ENCODE measurements around the gene MACC1. TPM values are rescaled to one million over a fixed set of nuclear protein-coding genes. Genes with fewer than 3 reads are reported as not detected.
A peak's percentile ranks its signal among the peaks of the same experiment; 100 is the strongest.

Gene MACC1
- total and polyA plus RNA-seq, 9 of the 15 experiments (the other 6 are each of a cell fraction or from before 2014, with no cell fraction given), result 5.9 to 30.2 (median 10.4) TPM

DNA sequence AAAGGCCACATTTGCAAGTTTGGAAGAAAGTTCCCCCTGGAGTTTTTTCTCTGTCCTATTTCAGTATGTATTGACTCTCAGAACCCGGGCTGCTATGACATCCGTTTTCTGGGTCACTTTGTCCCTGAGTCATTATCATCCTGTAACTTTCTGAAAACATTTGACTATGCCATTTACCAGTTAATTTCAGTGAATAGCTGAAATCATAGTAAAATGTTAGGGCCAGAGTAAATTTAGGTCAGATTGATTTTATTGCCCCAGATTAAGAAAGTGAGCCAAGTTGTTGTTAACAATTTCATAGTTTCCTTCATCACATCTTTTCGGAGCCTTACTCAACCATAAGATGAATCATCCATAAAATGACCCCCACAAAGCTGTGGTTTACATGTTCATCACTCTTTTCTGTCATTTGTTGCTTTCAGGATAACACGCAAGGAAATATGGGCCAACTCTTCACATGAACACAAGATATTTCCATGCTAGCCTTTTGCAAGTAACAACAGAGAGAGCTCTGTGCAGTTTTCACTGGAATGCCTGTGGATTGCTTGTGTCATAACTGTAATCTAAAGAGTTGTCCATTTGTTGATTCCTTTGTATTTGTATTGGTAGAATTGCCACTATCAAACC lies 3.9 kb upstream of the MACC1 start (continued):
- TF ChIP-seq, protein P1, sequence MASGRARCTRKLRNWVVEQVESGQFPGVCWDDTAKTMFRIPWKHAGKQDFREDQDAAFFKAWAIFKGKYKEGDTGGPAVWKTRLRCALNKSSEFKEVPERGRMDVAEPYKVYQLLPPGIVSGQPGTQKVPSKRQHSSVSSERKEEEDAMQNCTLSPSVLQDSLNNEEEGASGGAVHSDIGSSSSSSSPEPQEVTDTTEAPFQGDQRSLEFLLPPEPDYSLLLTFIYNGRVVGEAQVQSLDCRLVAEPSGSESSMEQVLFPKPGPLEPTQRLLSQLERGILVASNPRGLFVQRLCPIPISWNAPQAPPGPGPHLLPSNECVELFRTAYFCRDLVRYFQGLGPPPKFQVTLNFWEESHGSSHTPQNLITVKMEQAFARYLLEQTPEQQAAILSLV (tag; IDR thresholded peaks at IDR 0.05), result 0 out of 2 replicates have a peak, but pooled peaks have one; percentile 13
- TF ChIP-seq CEBPB (tag; IDR thresholded peaks at IDR 0.05) (peak; percentile 63; the same call in 1 of the 2 replicates), MAFK (IDR thresholded peaks at IDR 0.05; ENCODE audit: low read length) (no peak), SMARCA4 (IDR thresholded peaks at IDR 0.05) (peak; percentile 66; the same call in 1 of the 2 replicates), CXXC5 (CRISPR knock-in tag; IDR thresholded peaks at IDR 0.05) (no peak), MEIS2 (IDR thresholded peaks at IDR 0.05; ENCODE audit: partially characterized antibody) (peak; percentile 90), TEAD4 (IDR thresholded peaks at IDR 0.05; ENCODE audit: low read length) (peak; percentile 64), TEAD4 (CRISPR knock-in tag; IDR thresholded peaks at IDR 0.05; ENCODE audit: borderline replicate concordance) (no peak), HDAC3 (IDR thresholded peaks at IDR 0.05; ENCODE audit: borderline replicate concordance, partially characterized antibody) (no peak), SRSF3 (IDR thresholded peaks at IDR 0.05; ENCODE audit: insufficient read depth, low read length) (no peak), WHSC1 (IDR thresholded peaks at IDR 0.05; ENCODE audit: low read length) (no peak), ZNF431 (CRISPR knock-in tag; IDR thresholded peaks at IDR 0.05) (no peak), EP400 (IDR thresholded peaks at IDR 0.05) (0 out of 2 replicates have a peak, but pooled peaks have one; percentile 3), HMG20A (CRISPR knock-in tag; conservative IDR thresholded peaks at IDR 0.05) (no peak), ESRRA (IDR thresholded peaks at IDR 0.05; ENCODE audit: borderline replicate concordance, low read depth) (peak; percentile 17; the same call in 1 of the 2 replicates)
- TF ChIP-seq, protein P2, sequence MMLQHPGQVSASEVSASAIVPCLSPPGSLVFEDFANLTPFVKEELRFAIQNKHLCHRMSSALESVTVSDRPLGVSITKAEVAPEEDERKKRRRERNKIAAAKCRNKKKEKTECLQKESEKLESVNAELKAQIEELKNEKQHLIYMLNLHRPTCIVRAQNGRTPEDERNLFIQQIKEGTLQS (IDR thresholded peaks at IDR 0.05), result peak; percentile 84
- TF ChIP-seq, protein P2 (CRISPR knock-in tag; conservative IDR thresholded peaks at IDR 0.05), result no peak
- TF ChIP-seq, protein P3, sequence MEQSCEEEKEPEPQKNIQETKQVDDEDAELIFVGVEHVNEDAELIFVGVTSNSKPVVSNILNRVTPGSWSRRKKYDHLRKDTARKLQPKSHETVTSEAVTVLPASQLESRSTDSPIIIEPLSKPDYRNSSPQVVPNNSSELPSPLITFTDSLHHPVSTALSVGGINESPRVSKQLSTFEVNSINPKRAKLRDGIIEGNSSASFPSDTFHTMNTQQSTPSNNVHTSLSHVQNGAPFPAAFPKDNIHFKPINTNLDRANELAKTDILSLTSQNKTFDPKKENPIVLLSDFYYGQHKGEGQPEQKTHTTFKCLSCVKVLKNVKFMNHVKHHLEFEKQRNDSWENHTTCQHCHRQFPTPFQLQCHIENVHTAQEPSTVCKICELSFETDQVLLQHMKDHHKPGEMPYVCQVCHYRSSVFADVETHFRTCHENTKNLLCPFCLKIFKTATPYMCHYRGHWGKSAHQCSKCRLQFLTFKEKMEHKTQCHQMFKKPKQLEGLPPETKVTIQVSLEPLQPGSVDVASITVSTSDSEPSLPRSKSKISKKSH (CRISPR knock-in tag; IDR thresholded peaks at IDR 0.05), result no peak
- TF ChIP-seq, protein P4, sequence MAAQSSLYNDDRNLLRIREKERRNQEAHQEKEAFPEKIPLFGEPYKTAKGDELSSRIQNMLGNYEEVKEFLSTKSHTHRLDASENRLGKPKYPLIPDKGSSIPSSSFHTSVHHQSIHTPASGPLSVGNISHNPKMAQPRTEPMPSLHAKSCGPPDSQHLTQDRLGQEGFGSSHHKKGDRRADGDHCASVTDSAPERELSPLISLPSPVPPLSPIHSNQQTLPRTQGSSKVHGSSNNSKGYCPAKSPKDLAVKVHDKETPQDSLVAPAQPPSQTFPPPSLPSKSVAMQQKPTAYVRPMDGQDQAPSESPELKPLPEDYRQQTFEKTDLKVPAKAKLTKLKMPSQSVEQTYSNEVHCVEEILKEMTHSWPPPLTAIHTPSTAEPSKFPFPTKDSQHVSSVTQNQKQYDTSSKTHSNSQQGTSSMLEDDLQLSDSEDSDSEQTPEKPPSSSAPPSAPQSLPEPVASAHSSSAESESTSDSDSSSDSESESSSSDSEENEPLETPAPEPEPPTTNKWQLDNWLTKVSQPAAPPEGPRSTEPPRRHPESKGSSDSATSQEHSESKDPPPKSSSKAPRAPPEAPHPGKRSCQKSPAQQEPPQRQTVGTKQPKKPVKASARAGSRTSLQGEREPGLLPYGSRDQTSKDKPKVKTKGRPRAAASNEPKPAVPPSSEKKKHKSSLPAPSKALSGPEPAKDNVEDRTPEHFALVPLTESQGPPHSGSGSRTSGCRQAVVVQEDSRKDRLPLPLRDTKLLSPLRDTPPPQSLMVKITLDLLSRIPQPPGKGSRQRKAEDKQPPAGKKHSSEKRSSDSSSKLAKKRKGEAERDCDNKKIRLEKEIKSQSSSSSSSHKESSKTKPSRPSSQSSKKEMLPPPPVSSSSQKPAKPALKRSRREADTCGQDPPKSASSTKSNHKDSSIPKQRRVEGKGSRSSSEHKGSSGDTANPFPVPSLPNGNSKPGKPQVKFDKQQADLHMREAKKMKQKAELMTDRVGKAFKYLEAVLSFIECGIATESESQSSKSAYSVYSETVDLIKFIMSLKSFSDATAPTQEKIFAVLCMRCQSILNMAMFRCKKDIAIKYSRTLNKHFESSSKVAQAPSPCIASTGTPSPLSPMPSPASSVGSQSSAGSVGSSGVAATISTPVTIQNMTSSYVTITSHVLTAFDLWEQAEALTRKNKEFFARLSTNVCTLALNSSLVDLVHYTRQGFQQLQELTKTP (IDR thresholded peaks at IDR 0.05; ENCODE audit: low read depth in 1 of 2, partially characterized antibody in 2 of 2), result peak in 1 of 2 experiments; percentile 29
